Measurements from ENCODE around the gene MDP1. TPM values are rescaled to one million over a fixed set of nuclear protein-coding genes. Genes with fewer than 3 reads are reported as not detected.

MDP1 gene
- polyA plus RNA-seq, 1 donor from 2014 or later, result 33.5 TPM

- H3K27me3 Mint-ChIP-seq, result no peaks in the 10 kb centered on the region
- H3K4me3 Mint-ChIP-seq, result peak overlapping the region; percentile 90 to 100 (median 96)
- H3K27ac Mint-ChIP-seq, result peak overlapping the region; percentile 88 to 99 (median 95)
- no peaks in the 10 kb centered on the region for H3K9me3 Mint-ChIP-seq
- H3K36me3 Mint-ChIP-seq, result peaks cover 1% of the 10 kb centered on the region
- H3K4me1 Mint-ChIP-seq, result peaks cover 18 to 19% (median 18%) of the 10 kb centered on the region in 3 donors
These were observed 26.8 kb downstream of the MDP1 start for GRCh38 chr14:24189059-24189375.

- H3K9me3 Mint-ChIP-seq, result no peaks in the 10 kb centered on the region
- H3K27ac Mint-ChIP-seq, result peak within 1 kb of the TSS; percentile 88 to 99 (median 95)
- peaks cover 16 to 18% (median 17%) of the 10 kb centered on the region in 3 donors for H3K4me1 Mint-ChIP-seq
- peaks cover 1% of the 10 kb centered on the region for H3K36me3 Mint-ChIP-seq
- no peaks in the 10 kb centered on the region for H3K27me3 Mint-ChIP-seq
- peak within 1 kb of the TSS; percentile 90 to 100 (median 96) for H3K4me3 Mint-ChIP-seq
These were observed 27.4 kb downstream of the MDP1 start, which contains the start of gene IPO4 for GRCh38 chr14:24188251-24189058. IPO4 (minus strand) TSS chr14:24188816; CDS start chr14:24188787, 29 bp downstream.

DNA sequence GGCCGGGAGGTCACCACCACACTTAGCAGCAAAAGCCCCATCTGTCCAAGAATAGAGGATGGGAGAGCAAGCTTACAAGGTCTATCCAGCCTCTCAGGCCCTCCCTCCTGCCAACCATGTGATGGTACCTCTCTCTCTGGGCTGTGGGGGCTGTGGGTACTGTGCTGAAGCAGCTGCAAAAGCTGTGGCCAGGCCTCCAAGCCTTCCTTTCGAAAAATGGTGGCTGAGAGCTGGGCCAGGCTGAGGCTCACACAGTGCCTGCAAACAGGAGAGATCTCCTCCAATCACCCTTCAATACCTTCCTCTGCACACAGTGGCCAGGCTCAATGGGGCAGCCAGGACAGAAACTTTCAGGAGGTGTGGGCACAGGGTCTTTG is 28.3 kb downstream of the MDP1 start:
- H3K4me1 Mint-ChIP-seq, result peaks cover 15 to 17% (median 16%) of the 10 kb centered on the region in 3 donors
- H3K4me3 Mint-ChIP-seq, result peak overlapping the region; percentile 84 to 100 (median 94)
- H3K9me3 Mint-ChIP-seq, result no peaks in the 10 kb centered on the region
- peak overlapping the region in 2 of 3 donors; percentile 88 to 99 for H3K27ac Mint-ChIP-seq
- no peaks in the 10 kb centered on the region for H3K27me3 Mint-ChIP-seq
- peaks cover 1% of the 10 kb centered on the region for H3K36me3 Mint-ChIP-seq

DNA sequence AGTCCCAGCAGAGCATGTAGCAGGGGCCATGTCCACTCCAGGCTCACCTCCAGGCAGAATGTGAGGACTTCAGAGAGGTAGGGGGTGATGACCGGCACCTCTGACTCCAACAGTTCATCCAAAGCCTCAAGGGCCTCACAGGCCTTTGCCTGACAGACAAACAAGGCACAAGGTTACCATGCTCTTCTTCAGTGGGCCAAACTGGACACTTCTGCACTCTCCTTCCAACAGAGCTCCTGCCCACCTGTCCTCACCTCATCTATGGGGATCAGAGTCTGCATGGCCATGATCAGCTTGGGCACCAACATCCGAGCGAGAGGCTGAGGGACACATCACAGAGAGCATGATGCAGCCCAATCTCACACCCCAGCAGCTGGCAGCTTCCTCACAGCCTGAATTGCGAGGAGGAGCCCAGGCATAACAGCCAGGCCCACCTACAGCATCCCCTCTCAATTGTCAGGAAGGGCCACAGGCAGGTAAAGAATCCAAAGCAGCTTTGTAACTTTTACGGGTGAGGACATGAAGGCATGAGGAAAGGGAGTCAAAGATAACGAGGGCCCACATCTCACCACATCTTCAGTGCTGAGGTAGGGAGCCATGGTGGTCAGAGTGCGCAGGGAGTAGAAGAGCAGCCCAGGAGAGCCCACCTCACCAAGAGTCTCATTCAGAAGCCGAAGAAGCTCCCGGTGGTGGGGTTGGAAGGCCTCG is 28.9 kb downstream of the MDP1 start:
- Mint-ChIP-seq H3K27ac (peak overlapping the region in 2 of 3 donors; percentile 96 to 99), H3K27me3 (no peaks in the 10 kb centered on the region), H3K4me3 (peak overlapping the region; percentile 34 to 100 (median 79)), H3K9me3 (no peaks in the 10 kb centered on the region), H3K4me1 (peaks cover 11 to 14% (median 13%) of the 10 kb centered on the region in 3 donors), H3K36me3 (peaks cover 1% of the 10 kb centered on the region)

DNA sequence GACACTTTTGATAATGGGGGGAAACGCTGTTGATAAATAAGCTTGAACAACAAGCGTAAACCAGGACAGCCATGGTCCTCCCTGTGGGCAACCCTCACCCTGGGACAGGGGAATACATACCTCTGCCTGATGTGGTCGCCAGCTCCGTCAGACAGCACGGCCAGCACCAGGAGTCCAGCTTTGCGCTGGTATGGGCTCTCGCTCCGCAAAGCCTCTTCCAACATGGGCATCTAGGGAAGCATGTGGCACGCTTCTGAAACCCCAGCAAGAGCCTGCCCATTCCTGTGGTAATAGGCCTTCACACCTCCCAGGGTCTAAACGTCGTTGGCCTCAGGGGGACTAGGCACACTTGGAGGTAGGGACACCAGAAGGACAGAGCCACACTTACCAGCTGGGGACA is 30.1 kb downstream of the MDP1 start:
- Mint-ChIP-seq H3K9me3 (no peaks in the 10 kb centered on the region), H3K36me3 (peaks cover 1% of the 10 kb centered on the region), H3K4me3 (no peak overlapping the region), H3K4me1 (peaks cover 11 to 14% (median 13%) of the 10 kb centered on the region in 3 donors), H3K27ac (peak overlapping the region in 1 of 3 donors; percentile 84), H3K27me3 (no peaks in the 10 kb centered on the region)

DNA sequence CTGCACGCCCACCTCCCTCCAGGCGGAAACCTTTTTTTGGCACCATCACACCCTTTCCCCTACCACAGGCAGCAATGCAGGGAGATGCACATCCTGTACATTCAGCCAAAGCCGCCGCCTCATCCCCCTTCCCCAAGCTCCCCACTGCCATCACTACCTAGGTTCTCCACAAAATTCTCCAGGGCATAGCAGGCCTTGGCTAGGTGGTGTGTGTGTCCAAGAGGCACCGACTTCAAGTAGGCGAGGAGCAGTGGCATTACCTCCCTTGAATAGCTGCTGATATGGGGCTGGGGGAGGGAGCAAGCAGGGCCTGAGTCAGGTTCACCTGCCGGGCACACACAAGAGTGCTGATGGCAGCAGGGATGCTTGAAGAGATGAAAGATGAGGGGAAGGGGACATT is 30.8 kb downstream of the MDP1 start:
- Mint-ChIP-seq H3K4me3 (no peak overlapping the region), H3K36me3 (peaks cover 1% of the 10 kb centered on the region), H3K27me3 (no peaks in the 10 kb centered on the region), H3K4me1 (peaks cover 11 to 13% (median 13%) of the 10 kb centered on the region in 3 donors), H3K27ac (peak overlapping the region in 1 of 3 donors; percentile 84), H3K9me3 (no peaks in the 10 kb centered on the region)

DNA sequence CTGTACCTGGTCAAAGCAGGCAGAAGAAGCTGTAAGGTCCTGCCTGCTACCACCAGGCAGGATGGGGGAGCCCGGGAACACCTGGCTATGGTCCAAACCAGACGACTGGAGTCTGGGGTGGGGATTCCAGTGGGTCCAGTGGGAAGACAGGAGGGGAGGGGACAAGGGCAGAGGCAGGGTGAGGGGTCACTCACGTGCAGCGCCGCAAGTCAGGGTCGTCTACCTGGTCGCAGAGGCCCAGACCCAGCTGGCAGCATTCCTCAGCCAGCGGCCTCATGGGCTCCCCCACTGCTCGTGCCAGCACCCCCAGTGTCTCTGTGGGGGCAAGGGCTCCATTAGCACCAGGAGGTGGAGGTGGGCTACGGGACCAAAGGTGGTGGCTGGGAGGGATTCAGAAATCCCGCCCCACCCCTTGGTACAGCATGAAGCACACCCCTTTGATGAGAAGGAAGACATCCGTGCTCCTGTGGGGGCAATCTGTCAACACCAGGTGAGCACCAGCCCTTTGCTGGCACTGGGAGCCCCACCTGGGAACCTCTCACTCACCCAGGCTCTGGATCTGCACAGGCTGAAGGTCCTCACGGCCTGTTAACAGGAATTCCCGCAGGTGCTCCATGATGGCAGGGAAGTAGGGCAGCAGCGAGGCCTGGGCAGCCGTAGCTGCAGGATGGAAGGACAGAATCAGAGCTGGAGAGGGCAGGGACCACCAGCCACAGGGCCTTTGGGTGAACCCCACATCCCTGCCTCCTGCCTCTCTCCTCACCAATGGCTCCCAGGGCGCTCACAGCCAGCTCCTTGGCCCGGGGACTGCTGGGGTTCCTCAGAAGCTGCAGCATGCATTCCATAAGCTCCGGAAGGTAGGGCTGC is 31.5 kb downstream of the MDP1 start:
- peak overlapping the region in 1 of 3 donors; percentile 84 for H3K27ac Mint-ChIP-seq
- no peaks in the 10 kb centered on the region for H3K9me3 Mint-ChIP-seq
- H3K36me3 Mint-ChIP-seq, result peaks cover 1% of the 10 kb centered on the region
- peaks cover 10 to 12% (median 10%) of the 10 kb centered on the region in 3 donors for H3K4me1 Mint-ChIP-seq
- H3K4me3 Mint-ChIP-seq, result peak overlapping the region in 1 of 4 donors; percentile 17
- no peaks in the 10 kb centered on the region for H3K27me3 Mint-ChIP-seq

DNA sequence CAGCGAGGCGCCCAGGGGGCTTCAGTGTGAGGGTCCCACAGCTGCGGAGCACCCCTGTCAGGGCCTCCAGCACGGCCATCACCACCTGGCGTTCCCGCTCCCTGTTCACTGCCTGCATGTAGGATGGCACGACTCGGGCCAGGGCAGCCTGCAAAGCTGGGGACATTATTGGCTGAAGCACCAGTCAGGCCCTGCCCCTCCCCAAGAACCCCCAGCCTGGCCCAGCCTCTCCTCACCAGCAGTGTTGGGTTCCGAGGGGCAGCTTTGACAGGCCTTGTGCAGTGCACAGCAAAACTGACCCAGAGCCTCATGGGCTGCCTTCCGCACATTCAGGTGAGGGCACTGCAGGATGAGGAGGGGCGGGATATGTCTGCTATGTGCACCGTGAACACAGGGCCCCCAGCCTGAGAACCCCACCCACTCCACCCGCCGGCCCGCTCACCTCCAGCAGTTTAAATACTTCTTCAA is 32.8 kb downstream of the MDP1 start:
- peaks cover 1% of the 10 kb centered on the region for H3K36me3 Mint-ChIP-seq
- no peaks in the 10 kb centered on the region for H3K9me3 Mint-ChIP-seq
- H3K27me3 Mint-ChIP-seq, result no peaks in the 10 kb centered on the region
- H3K27ac Mint-ChIP-seq, result peak overlapping the region in 2 of 3 donors; percentile 39 to 45
- peaks cover 0 to 9% (median 4%) of the 10 kb centered on the region in 3 donors for H3K4me1 Mint-ChIP-seq
- H3K4me3 Mint-ChIP-seq, result no peak overlapping the region

GRCh38 chr14:24182110-24182882 is 33.6 kb downstream of the MDP1 start:
- Mint-ChIP-seq H3K27me3 (no peaks in the 10 kb centered on the region), H3K4me1 (peaks cover 0 to 3% (median 0%) of the 10 kb centered on the region in 3 donors), H3K36me3 (peaks cover 1% of the 10 kb centered on the region), H3K27ac (peak overlapping the region in 2 of 3 donors; percentile 16 to 67), H3K4me3 (no peak overlapping the region), H3K9me3 (no peaks in the 10 kb centered on the region)

DNA sequence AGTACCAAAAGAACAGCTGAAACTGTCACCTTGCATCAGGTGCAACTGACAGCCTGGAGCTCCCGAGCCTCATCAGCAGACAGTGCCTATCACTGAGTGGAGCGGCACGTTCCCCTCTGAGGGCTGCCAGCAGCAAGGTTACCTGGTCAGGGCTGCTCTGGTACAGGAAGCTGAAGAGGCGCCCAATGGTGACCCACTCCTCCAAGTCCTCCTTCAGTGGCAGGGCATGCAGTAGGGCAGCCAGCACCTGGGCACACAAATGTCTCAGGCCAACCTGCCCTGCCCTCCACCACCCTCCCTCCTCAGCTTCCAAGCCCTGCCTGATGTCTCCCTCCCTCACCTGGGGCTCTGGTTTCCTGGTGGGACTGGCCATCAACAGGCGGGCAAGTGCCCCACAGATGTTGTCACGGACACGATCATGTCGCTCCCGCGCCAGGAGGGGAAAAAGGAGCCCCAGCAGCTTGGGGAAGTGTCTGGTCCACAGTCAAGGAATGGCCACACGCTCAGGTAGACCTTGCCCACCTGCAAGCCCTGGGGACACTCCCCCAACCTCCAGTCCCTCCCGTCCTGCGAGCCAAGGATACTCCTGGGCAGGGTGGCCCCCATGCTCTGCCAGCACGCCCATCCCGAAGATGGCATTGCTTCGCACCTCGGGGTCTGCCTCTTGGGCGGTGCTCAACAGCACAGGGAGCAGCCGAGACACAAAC is 34.3 kb downstream of the MDP1 start:
- H3K27me3 Mint-ChIP-seq, result no peaks in the 10 kb centered on the region
- peak overlapping the region in 1 of 3 donors; percentile 80 for H3K27ac Mint-ChIP-seq
- H3K9me3 Mint-ChIP-seq, result no peaks in the 10 kb centered on the region
- peaks cover 3% of the 10 kb centered on the region for H3K36me3 Mint-ChIP-seq
- no peaks in the 10 kb centered on the region for H3K4me1 Mint-ChIP-seq
- no peak overlapping the region for H3K4me3 Mint-ChIP-seq

DNA sequence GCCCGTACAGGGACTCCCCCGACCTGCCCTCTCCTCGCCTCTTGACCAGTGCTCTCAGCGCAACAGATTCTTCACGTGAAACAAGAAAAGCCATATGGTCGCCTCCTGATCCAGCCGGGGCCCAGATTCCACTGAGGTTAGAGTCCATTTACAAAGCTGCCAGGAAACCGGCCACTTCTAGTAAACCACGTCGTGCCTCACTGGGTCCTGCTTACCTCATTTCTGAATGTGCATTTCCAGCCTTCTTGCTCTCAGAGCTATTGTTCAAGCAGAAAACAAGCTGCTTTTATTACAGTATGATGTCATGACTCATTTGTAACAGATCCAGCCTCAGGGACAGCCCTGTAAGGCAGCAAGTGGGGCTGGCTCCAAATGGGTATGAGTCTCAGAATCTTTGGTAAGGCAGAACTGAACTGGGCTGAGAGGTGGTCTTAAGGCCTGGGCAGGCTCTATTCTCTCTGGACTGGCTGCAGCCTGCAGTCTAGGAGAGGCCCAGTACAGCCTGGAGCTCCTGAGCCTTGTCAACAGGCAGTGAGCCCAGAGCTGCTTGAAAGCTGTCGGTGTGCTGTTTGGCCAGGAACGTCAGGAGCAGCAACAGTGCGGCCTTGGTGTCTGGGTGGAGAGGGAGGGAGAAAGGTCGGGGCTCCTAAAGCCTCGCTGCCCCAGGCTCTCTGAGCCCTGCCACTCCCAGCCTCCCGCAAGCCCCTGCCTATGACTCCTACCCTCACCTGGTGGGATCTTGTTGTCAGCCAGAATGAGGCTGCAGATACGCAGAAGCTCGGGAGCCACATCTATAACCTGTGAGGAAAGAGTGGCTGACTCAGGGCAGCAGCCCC is 35.7 kb downstream of the MDP1 start:
- Mint-ChIP-seq H3K36me3 (peaks cover 1% of the 10 kb centered on the region), H3K4me3 (peak overlapping the region in 1 of 4 donors; percentile 35), H3K27me3 (no peaks in the 10 kb centered on the region), H3K27ac (peak overlapping the region in 2 of 3 donors; percentile 28 to 80), H3K4me1 (no peaks in the 10 kb centered on the region), H3K9me3 (no peaks in the 10 kb centered on the region)

DNA sequence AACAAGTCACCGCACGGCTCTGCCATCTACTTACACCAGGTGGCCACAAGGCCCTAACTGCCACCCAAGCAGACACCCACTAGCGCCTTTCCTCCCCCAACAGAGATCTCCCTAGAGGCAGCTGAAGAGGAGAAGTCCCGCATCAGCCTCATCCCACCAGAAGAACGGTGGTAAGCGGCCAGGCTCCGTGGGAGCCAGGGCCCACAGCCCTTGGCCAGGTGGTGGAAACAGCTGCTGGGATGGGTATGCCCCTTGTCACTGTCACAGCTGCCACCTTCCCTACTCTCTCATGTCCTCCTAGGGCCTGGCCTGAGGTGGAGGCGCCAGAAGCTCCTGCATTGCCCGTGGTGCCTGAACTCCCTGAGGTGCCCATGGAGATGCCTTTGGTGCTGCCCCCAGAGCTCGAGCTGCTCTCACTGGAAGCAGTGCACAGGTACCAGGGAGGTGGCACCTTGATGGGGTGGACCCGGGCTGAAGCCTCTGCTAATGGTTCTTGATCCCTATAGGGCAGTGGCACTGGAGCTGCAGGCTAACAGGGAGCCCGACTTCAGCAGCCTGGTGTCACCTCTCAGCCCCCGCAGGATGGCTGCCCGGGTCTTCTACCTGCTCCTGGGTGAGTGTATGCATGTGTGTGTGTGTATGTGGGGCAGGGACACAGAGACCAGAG is 36.4 kb downstream of the MDP1 start:
- H3K36me3 Mint-ChIP-seq, result peaks cover 1% of the 10 kb centered on the region
- H3K4me1 Mint-ChIP-seq, result no peaks in the 10 kb centered on the region
- no peaks in the 10 kb centered on the region for H3K9me3 Mint-ChIP-seq
- H3K27ac Mint-ChIP-seq, result peak overlapping the region in 2 of 3 donors; percentile 22 to 80
- no peaks in the 10 kb centered on the region for H3K27me3 Mint-ChIP-seq
- H3K4me3 Mint-ChIP-seq, result peak overlapping the region in 1 of 4 donors; percentile 34
